Lower lobe of right lung (tissue), 2 donors: ENCODE results near the gene ADAMTS18. TPM values are rescaled to one million over a fixed set of nuclear protein-coding genes. Genes with fewer than 3 reads are reported as not detected.
"Not testable (repeated sequence)": the region's sequence is repeated elsewhere in the genome, so short reads cannot be mapped to it uniquely, and the experiment has no call there.

Source experiments
- ATAC-seq, 2 donors: fragments of 200-7000 bp; cut with Tn5 transposase; one replicate each; pipeline ENCODE4 v1.9.1; 2020 to 2022; ENCODE audit warnings: mild to moderate bottlenecking in 2 of 2, moderate library complexity in 2 of 2
- DNase-seq: peaks from one replicate; pipeline ENCODE4 v3.0.0-alpha.2; 2020
- H3K27ac ChIP-seq: fragments of 200-600 bp; one replicate; pipeline ENCODE4 v1.8.0; 2022
- H3K27me3 ChIP-seq: fragments of 200-600 bp; one replicate; pipeline ENCODE4 v1.8.0; 2022; ENCODE audit warnings: low read depth
- H3K36me3 ChIP-seq: fragments of 200-600 bp; one replicate; pipeline ENCODE4 v1.8.0; 2022; ENCODE audit warnings: mild to moderate bottlenecking
- H3K4me1 ChIP-seq: fragments of 200-600 bp; one replicate; pipeline ENCODE4 v1.8.0; 2022
- H3K4me3 ChIP-seq: fragments of 200-600 bp; one replicate; pipeline ENCODE4 v1.8.0; 2022; ENCODE audit warnings: mild to moderate bottlenecking
- H3K9me3 ChIP-seq: fragments of 200-600 bp; one replicate; pipeline ENCODE4 v1.8.0; 2022
- CTCF ChIP-seq: fragments of 200-600 bp; IDR thresholded peaks from one replicate; pipeline ENCODE4 v1.8.0; 2022; ENCODE audit warnings: antibody characterized with exemption, mild to moderate bottlenecking
- intact Hi-C: fragments of 100-400 bp; cut with DNase I; formaldehyde crosslinking; loops from one replicate; pipeline ENCODE4 v1.11.0; 2022
- total RNA-seq: library from RNA; stranded (reverse); fragmentation: NEBNext Ultra II Directional; extraction: Animal tissue kit (Norgen Biotek cat#: 25700); gene quantifications from one replicate; pipeline ENCODE4 v1.2.1, GENCODE V29; 2021
- donor health status: DM: no; HTN: yes; CAD: no; lungs with severe emphysema.

The ADAMTS18 gene
- total RNA-seq, 1 donor from 2014 or later = 0.09 TPM

DNA sequence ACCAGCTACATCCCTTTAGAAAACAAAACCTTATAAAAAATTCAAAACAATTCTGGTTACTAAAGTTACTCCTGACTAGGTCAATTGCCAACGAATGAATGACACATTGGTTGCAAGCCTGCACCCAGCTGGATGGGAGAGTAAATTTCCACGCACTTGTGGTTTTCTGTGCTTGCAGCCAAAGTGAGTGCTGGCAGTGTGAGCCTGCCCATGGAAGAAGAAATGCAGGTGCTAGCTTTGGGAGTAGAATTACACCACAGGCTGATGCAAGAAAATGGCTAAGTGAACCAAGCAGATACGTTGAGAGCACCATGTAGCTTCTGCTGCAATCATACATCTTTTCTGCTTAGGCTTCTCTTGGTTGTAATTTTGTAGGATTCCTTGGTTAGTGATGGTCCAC is 161.0 kb downstream of the ADAMTS18 start:
- Histone ChIP-seq H3K4me1 (no peaks in the 10 kb centered on the region), H3K27ac (no peak overlapping the region), H3K36me3 (no peaks in the 10 kb centered on the region), H3K9me3 (no peaks in the 10 kb centered on the region), H3K4me3 (no peak overlapping the region), H3K27me3 (no peaks in the 10 kb centered on the region)
- TF ChIP-seq CTCF = no peak
- no peak for DNase-seq
- ATAC-seq = no peak
- intact Hi-C loops = no loop called here

- no peaks in the 10 kb centered on the region for H3K4me1 ChIP-seq
- intact Hi-C loops = no loop called here
- no peaks in the 10 kb centered on the region for H3K27me3 ChIP-seq
- no peak for TF ChIP-seq CTCF
- H3K36me3 ChIP-seq = no peaks in the 10 kb centered on the region
- DNase-seq = no peak
- ATAC-seq = no peak
- H3K9me3 ChIP-seq = no peaks in the 10 kb centered on the region
- no peak overlapping the region for H3K27ac ChIP-seq
- no peak overlapping the region for H3K4me3 ChIP-seq
These were observed 163.1 kb downstream of the ADAMTS18 start for GRCh38 chr16:77271532-77272426.

DNA sequence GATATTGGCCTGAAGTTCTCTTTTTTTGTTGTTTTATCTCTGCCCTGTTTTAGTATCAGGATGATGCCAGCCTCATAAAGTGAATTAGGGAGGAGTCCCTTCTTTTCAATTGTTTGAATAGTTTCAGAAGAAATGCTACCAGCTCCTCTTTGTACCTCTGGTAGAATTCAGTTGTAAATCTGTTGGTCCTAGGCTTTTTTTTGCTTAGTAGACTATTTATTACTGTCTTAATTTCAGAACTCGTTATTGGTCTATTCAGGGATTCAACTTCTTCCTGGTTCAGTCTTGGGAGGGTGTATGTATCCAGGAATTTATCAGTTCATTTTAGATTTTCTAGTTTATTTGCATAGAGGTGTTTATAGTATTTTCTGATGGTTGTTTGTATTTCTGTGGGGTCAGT is 168.6 kb downstream of the ADAMTS18 start:
- H3K27ac ChIP-seq, ATAC-seq, DNase-seq, intact Hi-C loops, H3K4me1 ChIP-seq, H3K27me3 ChIP-seq, H3K9me3 ChIP-seq, H3K36me3 ChIP-seq, H3K4me3 ChIP-seq: not testable (repeated sequence)

DNA sequence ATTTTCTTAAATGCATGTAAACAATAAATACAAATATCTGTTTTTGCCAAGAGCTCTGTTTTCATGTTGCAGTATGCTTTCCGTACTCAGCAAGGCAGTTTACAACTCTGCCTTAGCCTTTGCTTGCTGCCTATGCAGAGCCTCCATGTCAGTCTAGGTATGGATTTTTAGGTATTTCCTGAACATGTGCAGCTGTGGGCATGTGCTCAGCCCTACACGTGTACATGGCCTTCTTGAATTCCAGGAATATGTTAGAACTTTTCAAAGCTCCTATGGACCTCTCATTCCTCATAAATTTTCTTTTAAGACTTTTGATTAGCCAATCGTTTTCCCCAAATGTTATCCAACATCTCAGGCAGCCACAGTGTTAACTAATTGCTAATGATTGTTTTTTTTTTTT is 171.9 kb downstream of the ADAMTS18 start:
- intact Hi-C loops = no loop called here
- H3K27me3 ChIP-seq = no peaks in the 10 kb centered on the region
- H3K4me3 ChIP-seq = no peak overlapping the region
- H3K36me3 ChIP-seq = no peaks in the 10 kb centered on the region
- H3K4me1 ChIP-seq = no peaks in the 10 kb centered on the region
- H3K27ac ChIP-seq = no peak overlapping the region
- TF ChIP-seq CTCF = no peak
- no peak for DNase-seq
- no peaks in the 10 kb centered on the region for H3K9me3 ChIP-seq
- ATAC-seq = no peak

GRCh38 chr16:77250400-77250799 is 184.4 kb downstream of the ADAMTS18 start:
- DNase-seq = no peak
- Histone ChIP-seq H3K4me3 (no peak overlapping the region), H3K4me1 (no peaks in the 10 kb centered on the region), H3K27ac (no peak overlapping the region), H3K27me3 (no peaks in the 10 kb centered on the region), H3K36me3 (no peaks in the 10 kb centered on the region), H3K9me3 (no peaks in the 10 kb centered on the region)
- intact Hi-C loops = no loop called here
- ATAC-seq = no peak
- no peak for TF ChIP-seq CTCF

- H3K27ac ChIP-seq = no peak overlapping the region
- H3K4me1 ChIP-seq = no peaks in the 10 kb centered on the region
- no peak for DNase-seq
- intact Hi-C loops = no loop called here
- no peaks in the 10 kb centered on the region for H3K36me3 ChIP-seq
- ATAC-seq = peak in 1 of 2 donors; percentile 29
- H3K27me3 ChIP-seq = no peaks in the 10 kb centered on the region
- no peaks in the 10 kb centered on the region for H3K9me3 ChIP-seq
- no peak overlapping the region for H3K4me3 ChIP-seq
- TF ChIP-seq CTCF = no peak
These were observed 188.7 kb downstream of the ADAMTS18 start for GRCh38 chr16:77246150-77246549.

GRCh38 chr16:77242471-77242870 is 192.4 kb downstream of the ADAMTS18 start:
- intact Hi-C loops, H3K4me3 ChIP-seq, H3K36me3 ChIP-seq, H3K27ac ChIP-seq, H3K4me1 ChIP-seq, ATAC-seq, H3K9me3 ChIP-seq, H3K27me3 ChIP-seq, DNase-seq: not testable (repeated sequence)
